Activated T-cell treated with anti-CD3 and anti-CD28 coated beads, Interleukin-2, amount 50 U/mL, for 4 hours (primary cell): ENCODE results near the gene FOXK2. TPM values are rescaled to one million over a fixed set of nuclear protein-coding genes. Genes with fewer than 3 reads are reported as not detected.

ENCODE experiments used
- ATAC-seq, 2 donors: fragments of 200-7000 bp; cut with Tn5 transposase; one replicate each; pipeline ENCODE4 v1.10.0; 2021
- DNase-seq: peaks from one replicate; pipeline ENCODE4 v3.0.0-alpha.2; 2020
- H3K27me3 Mint-ChIP-seq: one replicate; pipeline ENCODE4 v1.8.0; 2021; ENCODE audit warnings: low read depth, mixed read lengths
- H3K36me3 Mint-ChIP-seq: one replicate; pipeline ENCODE4 v1.8.0; 2022; ENCODE audit warnings: mixed read lengths; ENCODE audit not compliant: insufficient read depth
- H3K4me1 Mint-ChIP-seq: one replicate; pipeline ENCODE4 v1.8.0; 2021; ENCODE audit warnings: low read depth, mixed read lengths
- H3K4me3 Mint-ChIP-seq: one replicate; pipeline ENCODE4 v1.8.0; 2021; ENCODE audit warnings: mild to moderate bottlenecking, moderate library complexity, mixed read lengths
- H3K9me3 Mint-ChIP-seq: one replicate; pipeline ENCODE4 v1.8.0; 2021; ENCODE audit warnings: mixed read lengths
- total RNA-seq, 3 donors: library from RNA; stranded (reverse); gene quantifications; one replicate each; pipeline ENCODE4 v1.2.1, GENCODE V29; 2021

The FOXK2 gene
- total RNA-seq, 3 donors from 2014 or later, result 73.6 to 78.5 (median 75.9) TPM

DNA sequence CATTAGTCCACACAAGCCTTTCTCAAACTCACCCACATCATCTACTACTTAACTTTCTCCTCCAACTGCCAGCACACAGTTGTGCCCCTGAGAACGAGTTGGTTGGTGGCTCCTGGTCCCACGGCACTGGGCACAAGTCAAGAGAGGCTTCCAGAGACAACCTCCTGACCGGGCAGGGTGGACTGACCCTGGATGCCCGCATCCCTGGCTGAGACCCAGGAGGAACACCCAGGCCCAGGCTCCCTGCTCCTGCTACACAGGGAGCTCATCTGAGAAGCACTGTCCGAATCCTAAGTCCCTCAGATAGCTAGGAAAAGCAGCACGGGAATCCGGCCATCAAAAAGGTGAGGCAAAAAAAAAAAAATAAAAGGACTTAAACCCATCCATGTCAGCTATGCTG lies 99.7 kb downstream of the FOXK2 start:
- no peaks in the 10 kb centered on the region for H3K4me1 Mint-ChIP-seq
- H3K4me3 Mint-ChIP-seq, result no peak overlapping the region
- ATAC-seq (no peak), DNase-seq (no peak)
- no peaks in the 10 kb centered on the region for H3K9me3 Mint-ChIP-seq
- no peaks in the 10 kb centered on the region for H3K27me3 Mint-ChIP-seq
- peaks cover 45% of the 10 kb centered on the region for H3K36me3 Mint-ChIP-seq

DNA sequence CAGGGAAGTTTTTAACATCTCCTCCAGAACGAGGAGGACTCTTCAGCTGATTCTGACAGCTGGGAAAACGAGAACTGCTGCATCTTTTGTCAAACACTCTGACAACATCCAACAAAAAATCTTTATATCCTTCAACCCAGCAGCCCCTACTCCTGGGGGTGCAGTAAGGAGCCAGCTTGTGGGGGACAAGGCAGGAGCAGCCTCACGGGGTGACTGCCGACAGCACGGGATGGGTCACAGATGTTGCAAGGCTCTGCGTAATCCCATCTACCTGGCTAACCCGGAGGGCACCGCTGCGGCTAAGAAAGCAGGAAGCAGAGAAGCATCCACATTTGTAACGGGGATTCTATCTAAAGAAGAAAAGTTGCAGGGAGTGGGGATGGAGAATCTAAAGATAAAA lies 100.1 kb downstream of the FOXK2 start:
- no peak overlapping the region for H3K4me3 Mint-ChIP-seq
- no peaks in the 10 kb centered on the region for H3K4me1 Mint-ChIP-seq
- no peak for DNase-seq
- H3K36me3 Mint-ChIP-seq, result peaks cover 45% of the 10 kb centered on the region
- H3K27me3 Mint-ChIP-seq, result no peaks in the 10 kb centered on the region
- no peaks in the 10 kb centered on the region for H3K9me3 Mint-ChIP-seq
- ATAC-seq, result no peak

DNA sequence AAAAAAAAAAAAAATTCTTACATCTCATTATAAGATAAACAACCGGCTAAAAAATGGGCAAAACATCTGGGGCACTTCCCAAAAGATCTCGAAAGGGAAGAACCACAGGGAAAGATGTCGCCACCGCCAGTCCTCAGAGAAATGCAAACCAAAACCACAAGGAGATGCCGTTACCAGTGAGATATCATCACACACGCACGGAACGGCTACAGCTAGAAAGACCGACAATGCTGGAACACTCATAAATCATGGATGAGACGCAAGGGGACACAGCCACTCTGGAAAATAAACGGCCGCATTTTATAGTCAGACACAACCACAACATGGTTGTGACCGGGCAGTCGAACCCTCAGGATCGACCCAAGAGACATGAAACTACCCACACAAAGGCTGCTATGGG lies 104.2 kb downstream of the FOXK2 start:
- ATAC-seq (no peak), DNase-seq (no peak)
- no peaks in the 10 kb centered on the region for H3K9me3 Mint-ChIP-seq
- H3K36me3 Mint-ChIP-seq, result peaks cover 39% of the 10 kb centered on the region
- no peak overlapping the region for H3K4me3 Mint-ChIP-seq
- no peaks in the 10 kb centered on the region for H3K27me3 Mint-ChIP-seq
- H3K4me1 Mint-ChIP-seq, result no peaks in the 10 kb centered on the region

DNA sequence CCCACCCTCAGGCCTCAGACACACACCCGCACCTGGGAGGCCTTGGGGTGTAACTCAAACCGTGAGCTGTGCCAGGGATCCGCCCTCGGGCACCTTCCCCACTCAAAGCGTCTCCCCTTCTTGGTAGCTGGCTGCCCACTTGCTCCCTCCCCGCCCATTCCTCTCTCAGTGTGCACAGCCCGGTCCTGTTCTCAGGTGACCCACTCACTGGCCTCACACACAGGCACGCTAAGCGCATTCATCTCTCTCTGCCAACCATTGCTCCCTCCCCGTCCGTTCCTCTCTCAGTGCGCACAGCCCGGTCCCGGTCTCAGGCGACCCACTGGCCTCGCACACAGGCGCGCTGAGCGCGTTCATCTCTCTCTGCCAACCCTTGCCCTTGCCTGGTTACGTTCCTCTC lies 107.9 kb downstream of the FOXK2 start:
- Mint-ChIP-seq H3K36me3 (peaks cover 26% of the 10 kb centered on the region), H3K27me3 (no peaks in the 10 kb centered on the region), H3K4me1 (no peaks in the 10 kb centered on the region), H3K9me3 (no peaks in the 10 kb centered on the region), H3K4me3 (no peak overlapping the region)
- ATAC-seq (no peak), DNase-seq (no peak)

DNA sequence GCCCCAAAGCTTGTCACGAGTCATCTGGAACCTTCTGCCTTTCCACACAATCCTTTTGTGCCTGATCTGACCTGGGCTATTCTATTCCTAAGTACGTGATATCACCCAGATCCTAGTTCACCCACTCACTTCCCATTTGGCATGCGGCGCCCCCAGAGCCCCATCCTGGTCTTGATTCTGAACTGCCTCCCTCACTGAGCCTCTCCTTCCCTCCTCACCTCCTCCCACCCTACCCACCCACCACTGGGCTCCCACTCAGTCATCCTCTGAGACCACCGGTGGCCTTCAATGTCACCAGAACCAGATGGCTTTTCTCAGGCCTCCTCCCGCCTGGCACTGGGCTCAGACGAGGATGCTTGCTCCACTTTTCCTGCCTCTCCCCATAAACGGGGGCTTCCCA lies 110.2 kb downstream of the FOXK2 start:
- no peaks in the 10 kb centered on the region for H3K27me3 Mint-ChIP-seq
- H3K4me1 Mint-ChIP-seq, result peaks cover 7% of the 10 kb centered on the region
- no peak overlapping the region for H3K4me3 Mint-ChIP-seq
- ATAC-seq, result no peak
- H3K36me3 Mint-ChIP-seq, result peaks cover 25% of the 10 kb centered on the region
- no peak for DNase-seq
- no peaks in the 10 kb centered on the region for H3K9me3 Mint-ChIP-seq

DNA sequence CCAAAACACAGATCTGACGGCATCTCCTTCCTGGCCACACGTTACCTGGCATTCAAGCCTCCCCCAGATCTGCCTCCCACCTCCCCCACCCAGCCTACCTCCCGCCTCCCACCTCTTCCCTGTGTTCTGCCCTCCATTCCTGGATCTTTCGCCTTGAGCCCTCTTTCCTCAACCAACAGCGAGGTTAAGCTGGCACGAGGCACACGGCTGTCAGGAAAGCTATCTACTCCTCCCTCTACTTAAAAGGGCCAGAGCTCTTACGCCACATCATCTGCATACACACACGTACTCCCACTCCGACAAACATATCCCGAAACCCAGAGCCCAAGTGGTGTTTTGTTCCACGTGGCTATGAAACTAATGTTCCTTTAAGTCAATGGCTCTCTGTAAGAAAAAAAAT lies 110.7 kb downstream of the FOXK2 start:
- Mint-ChIP-seq H3K36me3 (peaks cover 26% of the 10 kb centered on the region), H3K27me3 (no peaks in the 10 kb centered on the region), H3K4me3 (no peak overlapping the region), H3K4me1 (peaks cover 7% of the 10 kb centered on the region), H3K9me3 (no peaks in the 10 kb centered on the region)
- DNase-seq, result no peak
- no peak for ATAC-seq

DNA sequence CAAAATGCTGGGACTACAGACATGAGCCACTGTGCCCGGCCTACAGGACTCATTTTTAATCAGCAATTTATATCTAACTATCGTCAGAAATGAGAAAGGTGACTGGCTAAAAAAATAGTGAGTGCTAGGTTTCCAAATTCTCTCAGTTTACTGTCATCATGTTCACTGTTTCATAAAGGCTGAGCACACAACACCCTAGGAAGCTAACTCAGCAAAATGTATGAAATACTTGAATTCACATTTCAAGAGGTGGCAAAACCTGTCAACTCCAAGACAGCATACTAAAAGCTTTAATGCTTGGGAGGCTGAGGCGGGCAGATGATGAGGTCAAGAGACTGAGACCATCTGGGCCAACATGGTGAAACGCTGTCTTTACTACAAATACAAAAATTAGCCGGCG lies 112.0 kb downstream of the FOXK2 start:
- Mint-ChIP-seq H3K36me3 (peaks cover 29% of the 10 kb centered on the region), H3K9me3 (no peaks in the 10 kb centered on the region), H3K4me1 (peaks cover 12% of the 10 kb centered on the region), H3K4me3 (no peak overlapping the region), H3K27me3 (no peaks in the 10 kb centered on the region)
- ATAC-seq, result no peak
- no peak for DNase-seq

DNA sequence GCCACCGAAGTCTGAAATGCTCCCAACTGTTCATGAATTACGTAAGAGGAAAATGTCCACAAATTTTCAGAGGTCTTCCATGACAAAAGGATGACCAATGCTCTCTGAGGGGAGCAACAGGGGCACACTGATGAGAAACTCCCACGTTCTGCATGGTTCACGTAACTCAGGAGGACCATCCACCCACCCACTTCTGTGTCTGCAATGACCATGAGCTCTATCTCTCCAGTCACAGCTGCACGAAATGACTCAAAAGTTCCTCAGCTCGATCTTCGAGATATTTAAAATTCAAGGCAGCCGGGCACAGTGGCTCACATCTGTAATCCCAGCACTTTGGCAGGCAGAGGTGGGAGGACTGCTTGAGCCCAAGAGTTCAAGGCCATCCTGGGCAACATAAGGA lies 112.9 kb downstream of the FOXK2 start:
- Mint-ChIP-seq H3K27me3 (no peaks in the 10 kb centered on the region), H3K4me1 (peaks cover 21% of the 10 kb centered on the region), H3K4me3 (no peak overlapping the region), H3K36me3 (peaks cover 29% of the 10 kb centered on the region), H3K9me3 (peaks cover 5% of the 10 kb centered on the region)
- DNase-seq, result no peak
- no peak for ATAC-seq

DNA sequence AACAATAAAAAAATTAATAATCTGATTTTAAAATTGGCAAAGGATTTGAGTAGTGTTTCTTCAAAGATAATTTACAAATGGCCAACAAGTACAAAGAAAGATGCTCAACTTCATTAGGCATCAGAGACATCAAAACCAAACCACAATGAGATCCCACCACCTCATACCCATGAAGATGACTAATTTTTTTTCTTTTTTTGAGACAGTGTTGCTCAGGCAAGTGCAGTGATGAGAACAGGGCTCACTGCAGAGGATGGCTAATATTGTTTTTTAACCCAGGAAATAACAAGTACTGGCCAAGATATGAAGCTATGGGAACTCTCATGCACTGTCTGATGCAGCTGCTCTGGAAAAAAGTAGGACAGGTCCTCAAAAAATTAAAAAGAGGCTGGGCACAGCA lies 113.8 kb downstream of the FOXK2 start:
- Mint-ChIP-seq H3K4me3 (no peak overlapping the region), H3K36me3 (peaks cover 25% of the 10 kb centered on the region), H3K9me3 (peaks cover 5% of the 10 kb centered on the region), H3K4me1 (peaks cover 23% of the 10 kb centered on the region), H3K27me3 (no peaks in the 10 kb centered on the region)
- peak in 1 of 2 donors; percentile 34 for ATAC-seq
- DNase-seq, result no peak

DNA sequence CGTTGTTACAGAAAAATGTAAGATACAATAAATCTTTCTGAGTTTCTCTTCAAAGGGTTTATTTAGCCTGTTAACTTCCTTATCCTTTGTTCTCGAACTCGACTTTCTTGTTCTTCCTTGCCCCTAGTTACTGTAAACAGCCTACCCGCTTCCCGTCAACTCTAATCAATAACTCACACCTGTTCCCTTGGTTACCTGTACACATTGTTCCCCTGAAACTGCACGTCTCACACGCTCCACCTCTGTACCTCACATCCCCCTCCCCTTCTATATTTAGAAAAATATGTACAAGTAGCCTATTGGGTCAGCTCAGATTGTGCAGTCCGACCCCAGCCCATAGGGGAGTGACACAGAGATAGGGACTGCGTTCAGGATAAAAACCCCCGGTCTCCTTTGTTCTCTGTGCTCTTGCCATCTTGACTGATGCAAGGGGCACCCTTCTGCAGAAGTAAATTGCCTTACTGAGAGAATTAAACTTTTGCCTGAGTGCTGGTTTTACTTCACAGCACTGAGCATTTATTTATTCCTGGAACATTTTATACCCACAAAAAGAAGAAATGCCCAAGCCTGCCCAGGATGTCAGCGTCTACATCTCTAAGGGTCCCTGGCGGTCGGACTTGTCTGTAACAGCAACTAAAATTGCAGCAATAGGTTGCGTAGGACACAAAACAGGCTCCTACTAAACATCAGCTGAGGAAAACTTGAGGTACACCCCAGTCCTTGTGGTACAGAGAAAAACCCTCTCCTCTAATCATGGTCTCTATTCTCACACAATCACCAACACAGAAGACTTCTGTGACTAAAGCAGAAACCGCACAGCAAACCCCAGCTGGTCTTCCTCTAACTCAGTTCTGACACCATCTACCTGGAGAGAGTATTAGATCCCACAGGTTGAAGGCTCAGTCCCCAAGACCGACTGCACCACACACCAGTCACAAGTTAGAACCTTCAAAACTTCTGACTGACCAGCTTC lies 117.4 kb downstream of the FOXK2 start:
- no peaks in the 10 kb centered on the region for H3K27me3 Mint-ChIP-seq
- no peak for DNase-seq
- peaks cover 41% of the 10 kb centered on the region for H3K36me3 Mint-ChIP-seq
- peaks cover 34% of the 10 kb centered on the region for H3K4me1 Mint-ChIP-seq
- ATAC-seq, result no peak
- H3K4me3 Mint-ChIP-seq, result no peak overlapping the region
- H3K9me3 Mint-ChIP-seq, result peaks cover 5% of the 10 kb centered on the region

DNA sequence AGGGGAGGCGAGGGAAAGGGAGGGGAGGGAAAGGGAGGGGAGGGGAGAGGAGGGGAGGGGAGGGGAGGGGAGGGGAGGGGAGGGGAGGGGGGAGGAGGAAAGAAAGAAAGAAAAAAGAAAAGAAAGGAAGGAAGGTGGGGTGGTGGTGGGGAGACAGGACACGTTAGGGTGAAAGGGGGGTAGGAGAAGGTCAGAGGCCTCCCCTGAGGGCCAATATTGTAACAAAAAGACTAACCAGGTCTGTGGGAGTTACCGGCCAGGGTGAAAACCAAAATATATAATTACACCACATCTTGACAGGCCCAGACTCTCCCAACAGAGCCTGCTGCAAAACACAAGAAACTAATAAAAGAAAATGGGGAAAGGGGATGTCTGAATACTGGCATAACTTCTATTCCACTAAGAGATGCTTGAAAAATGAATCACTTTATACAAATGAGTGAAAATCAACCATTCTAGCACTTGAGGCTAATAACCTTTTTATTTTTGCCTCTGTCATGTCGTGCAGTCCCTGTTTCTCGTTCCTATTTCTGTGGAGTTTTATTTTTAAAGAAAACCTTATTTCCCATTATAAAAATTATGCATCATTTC lies 118.7 kb downstream of the FOXK2 start:
- Mint-ChIP-seq H3K4me1 (peaks cover 36% of the 10 kb centered on the region), H3K27me3 (no peaks in the 10 kb centered on the region), H3K4me3 (no peak overlapping the region), H3K9me3 (peaks cover 5% of the 10 kb centered on the region), H3K36me3 (peaks cover 49% of the 10 kb centered on the region)
- ATAC-seq, result no peak
- no peak for DNase-seq

DNA sequence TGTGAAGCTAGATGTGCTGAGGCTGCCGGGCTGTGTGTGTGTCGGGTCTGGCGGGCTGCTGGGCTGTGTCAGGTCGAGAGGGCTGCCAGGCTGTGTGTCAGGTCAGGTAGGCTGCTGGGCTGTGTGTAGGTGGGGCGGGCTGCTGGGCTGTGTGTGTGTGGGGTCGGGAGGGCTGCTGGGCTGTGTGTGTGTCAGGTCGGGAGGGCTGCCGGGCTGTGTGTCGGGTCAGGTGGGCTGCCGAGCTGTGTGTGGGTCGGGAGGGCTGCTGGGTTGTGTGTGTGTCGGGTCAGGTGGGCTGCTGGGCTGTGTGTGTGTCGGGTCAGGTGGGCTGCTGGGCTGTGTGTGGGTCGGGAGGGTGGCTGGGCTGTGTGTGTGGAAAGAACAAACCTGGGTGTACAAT lies 120.1 kb downstream of the FOXK2 start:
- H3K9me3 Mint-ChIP-seq, result peaks cover 5% of the 10 kb centered on the region
- H3K27me3 Mint-ChIP-seq, result no peaks in the 10 kb centered on the region
- DNase-seq (no peak), ATAC-seq (no peak)
- H3K4me1 Mint-ChIP-seq, result peaks cover 36% of the 10 kb centered on the region
- peaks cover 45% of the 10 kb centered on the region for H3K36me3 Mint-ChIP-seq
- H3K4me3 Mint-ChIP-seq, result no peak overlapping the region

DNA sequence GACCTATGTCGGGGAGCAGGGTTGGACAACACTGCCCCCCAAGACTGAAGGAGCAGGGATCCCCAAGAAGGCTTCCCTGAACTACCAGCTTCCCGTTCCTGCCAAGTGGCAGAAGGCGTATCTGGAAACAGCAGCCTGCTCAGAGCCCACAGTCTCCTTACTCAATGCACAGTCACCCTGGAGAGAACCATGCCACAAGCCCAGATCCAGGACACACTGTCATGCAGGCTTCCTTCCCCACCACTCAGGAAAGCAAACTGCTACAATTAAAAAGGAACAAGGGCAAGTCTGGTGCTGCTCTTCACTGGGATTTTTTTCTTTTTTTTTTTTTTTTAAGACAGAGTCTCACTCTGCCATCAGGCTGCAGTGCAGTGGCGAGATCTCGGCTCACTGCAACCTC lies 120.5 kb downstream of the FOXK2 start:
- Mint-ChIP-seq H3K36me3 (peaks cover 43% of the 10 kb centered on the region), H3K27me3 (no peaks in the 10 kb centered on the region), H3K4me3 (no peak overlapping the region), H3K9me3 (peaks cover 5% of the 10 kb centered on the region), H3K4me1 (peaks cover 34% of the 10 kb centered on the region)
- ATAC-seq, result no peak
- DNase-seq, result no peak

DNA sequence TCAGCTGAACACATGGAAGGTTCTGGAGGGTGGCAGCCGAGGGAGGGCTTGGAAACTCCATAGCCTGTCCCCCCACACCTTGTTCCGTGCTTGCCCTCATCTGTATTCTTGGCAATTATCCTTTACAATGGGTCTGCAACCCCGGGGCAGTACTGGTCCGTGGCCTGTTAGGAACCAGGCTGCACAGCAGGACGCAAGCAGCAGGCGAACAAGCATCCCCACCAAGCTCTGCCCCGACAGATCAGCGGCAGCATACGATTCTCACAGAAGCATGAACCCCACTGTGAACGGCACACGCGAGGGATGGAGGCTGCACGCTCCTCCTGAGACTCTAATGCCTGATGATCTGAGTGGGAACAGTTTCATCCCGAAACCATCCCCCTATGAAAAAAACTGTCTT lies 122.5 kb downstream of the FOXK2 start:
- H3K36me3 Mint-ChIP-seq, result peaks cover 38% of the 10 kb centered on the region
- H3K9me3 Mint-ChIP-seq, result peaks cover 5% of the 10 kb centered on the region
- H3K4me1 Mint-ChIP-seq, result peaks cover 42% of the 10 kb centered on the region
- ATAC-seq, result no peak
- DNase-seq, result no peak
- H3K4me3 Mint-ChIP-seq, result no peak overlapping the region
- H3K27me3 Mint-ChIP-seq, result no peaks in the 10 kb centered on the region

DNA sequence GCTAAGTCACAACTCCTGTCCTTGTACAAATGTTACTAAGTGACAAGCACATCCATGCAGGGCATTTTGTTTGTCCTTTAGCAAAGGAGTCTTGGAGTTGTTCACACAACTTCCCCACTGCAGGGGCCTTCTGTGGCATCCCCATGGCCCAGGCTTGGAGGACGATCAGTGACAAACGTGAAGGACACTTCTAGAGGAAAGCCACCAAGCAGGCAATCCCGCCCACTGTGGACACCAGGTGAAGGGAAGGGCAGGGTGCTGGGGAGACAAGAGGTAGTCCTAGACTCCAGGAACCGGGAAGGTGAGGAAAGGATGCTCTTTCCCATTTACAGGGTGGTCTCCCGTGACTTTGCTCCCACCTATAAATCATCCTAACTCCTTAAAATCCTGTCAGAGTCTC lies 124.6 kb downstream of the FOXK2 start:
- Mint-ChIP-seq H3K36me3 (peaks cover 30% of the 10 kb centered on the region), H3K27me3 (no peaks in the 10 kb centered on the region), H3K4me1 (peaks cover 33% of the 10 kb centered on the region), H3K9me3 (no peaks in the 10 kb centered on the region), H3K4me3 (no peak overlapping the region)
- DNase-seq (no peak), ATAC-seq (no peak)
